OCI-LY3 (cell line): Measurements from ENCODE around the gene BICRA.

Experiments used
- EZH2phosphoT487 ChIP-seq: fragments of 200-600 bp; shearing (Covaris generic); IDR thresholded peaks from 2 replicates; pipeline ENCODE4 v1.6.1; 2018; ENCODE audit warnings: antibody characterized with exemption, mixed run types, low read depth
- TF ChIP-seq, protein P1 (sequence below): fragments of 200-600, 300-600 bp; sonication (generic); IDR thresholded peaks from 2 replicates; pipeline ENCODE4 v1.5.1; 2014; ENCODE audit warnings: antibody characterized with exemption, low read length, low read depth

GRCh38 chr19:47740866-47741519 lies 132.1 kb downstream of the BICRA start:
- no peak for TF ChIP-seq EZH2phosphoT487
- TF ChIP-seq, protein P1, sequence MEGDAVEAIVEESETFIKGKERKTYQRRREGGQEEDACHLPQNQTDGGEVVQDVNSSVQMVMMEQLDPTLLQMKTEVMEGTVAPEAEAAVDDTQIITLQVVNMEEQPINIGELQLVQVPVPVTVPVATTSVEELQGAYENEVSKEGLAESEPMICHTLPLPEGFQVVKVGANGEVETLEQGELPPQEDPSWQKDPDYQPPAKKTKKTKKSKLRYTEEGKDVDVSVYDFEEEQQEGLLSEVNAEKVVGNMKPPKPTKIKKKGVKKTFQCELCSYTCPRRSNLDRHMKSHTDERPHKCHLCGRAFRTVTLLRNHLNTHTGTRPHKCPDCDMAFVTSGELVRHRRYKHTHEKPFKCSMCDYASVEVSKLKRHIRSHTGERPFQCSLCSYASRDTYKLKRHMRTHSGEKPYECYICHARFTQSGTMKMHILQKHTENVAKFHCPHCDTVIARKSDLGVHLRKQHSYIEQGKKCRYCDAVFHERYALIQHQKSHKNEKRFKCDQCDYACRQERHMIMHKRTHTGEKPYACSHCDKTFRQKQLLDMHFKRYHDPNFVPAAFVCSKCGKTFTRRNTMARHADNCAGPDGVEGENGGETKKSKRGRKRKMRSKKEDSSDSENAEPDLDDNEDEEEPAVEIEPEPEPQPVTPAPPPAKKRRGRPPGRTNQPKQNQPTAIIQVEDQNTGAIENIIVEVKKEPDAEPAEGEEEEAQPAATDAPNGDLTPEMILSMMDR: no peak
